Fibroblast of gingiva (primary cell): Measurements from ENCODE around the gene AGAP1.
"Not testable (repeated sequence)": the region's sequence is repeated elsewhere in the genome, so short reads cannot be mapped to it uniquely, and the experiment has no call there.

Source experiments
- DNase-seq: peaks from one replicate; pipeline ENCODE4 v3.0.0-alpha.2; 2011; ENCODE audit warnings: low read depth

AGAP1 gene

GRCh38 chr2:235734688-235735231 is 240.9 kb downstream of the AGAP1 start:
- peak; percentile 12 for DNase-seq

- no peak for DNase-seq
Observed at GRCh38 chr2:235737396-235737795, 243.6 kb downstream of the AGAP1 start.

GRCh38 chr2:235737840-235738239 is 244.0 kb downstream of the AGAP1 start:
- no peak for DNase-seq

GRCh38 chr2:235739704-235740415 is 246.0 kb downstream of the AGAP1 start:
- DNase-seq = no peak

GRCh38 chr2:235740821-235741220 is 247.0 kb downstream of the AGAP1 start:
- no peak for DNase-seq

GRCh38 chr2:235744161-235744560 is 250.3 kb downstream of the AGAP1 start:
- DNase-seq = no peak

- DNase-seq = no peak
Observed at GRCh38 chr2:235745597-235745996, 251.8 kb downstream of the AGAP1 start.

GRCh38 chr2:235746257-235746934 is 252.6 kb downstream of the AGAP1 start:
- peak; percentile 85 for DNase-seq

GRCh38 chr2:235747001-235747785 is 253.3 kb downstream of the AGAP1 start:
- DNase-seq = no peak

GRCh38 chr2:235747786-235748091 is 253.9 kb downstream of the AGAP1 start:
- peak; percentile 47 for DNase-seq

- peak; percentile 71 for DNase-seq
Observed at GRCh38 chr2:235749121-235749770, 255.4 kb downstream of the AGAP1 start.

- no peak for DNase-seq
Observed at GRCh38 chr2:235749771-235750160, 255.9 kb downstream of the AGAP1 start.

- no peak for DNase-seq
Observed at GRCh38 chr2:235752846-235753245, 259.0 kb downstream of the AGAP1 start.

- no peak for DNase-seq
Observed at GRCh38 chr2:235754357-235755207, 260.7 kb downstream of the AGAP1 start.

GRCh38 chr2:235756491-235756890 is 262.6 kb downstream of the AGAP1 start:
- no peak for DNase-seq

GRCh38 chr2:235757212-235757611 is 263.4 kb downstream of the AGAP1 start:
- no peak for DNase-seq

- no peak for DNase-seq
Observed at GRCh38 chr2:235757640-235758039, 263.8 kb downstream of the AGAP1 start.

- no peak for DNase-seq
Observed at GRCh38 chr2:235762832-235763598, 269.2 kb downstream of the AGAP1 start.

- DNase-seq = no peak
Observed at GRCh38 chr2:235763816-235764215, 270.0 kb downstream of the AGAP1 start.

- DNase-seq = not testable (repeated sequence)
Observed at GRCh38 chr2:235764478-235764877, 270.6 kb downstream of the AGAP1 start.
